ENCODE measurements around the gene EFHC1.
"Not testable (repeated sequence)": the region's sequence is repeated elsewhere in the genome, so short reads cannot be mapped to it uniquely, and the experiment has no call there.

EFHC1 gene

DNA sequence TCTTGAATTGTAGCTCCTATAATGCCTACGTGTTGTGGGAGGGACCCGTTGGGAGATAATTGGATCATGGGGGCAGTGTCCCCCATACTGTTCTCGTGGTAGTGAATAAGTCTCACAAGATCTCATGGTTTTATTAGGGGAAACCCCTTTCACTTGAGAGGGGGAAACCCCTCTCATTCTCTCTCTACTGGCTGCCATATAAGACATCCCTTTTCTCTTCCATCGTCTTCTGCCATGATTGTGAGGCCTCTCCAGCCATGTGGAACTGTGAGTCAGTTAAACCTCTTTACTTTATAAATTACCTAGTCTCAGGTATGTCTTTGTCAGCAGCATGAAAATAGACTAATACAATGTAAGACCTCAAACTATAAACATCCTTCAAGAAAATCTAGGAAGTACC lies 35.1 kb upstream of the EFHC1 start:
- H3K27me3 ChIP-seq (ENCODE audit: control insufficient read depth, low read length), result peaks cover 5% of the 10 kb centered on the region; the same call in 1 of the 2 replicates
- H4K20me1 ChIP-seq (ENCODE audit: control insufficient read depth, insufficient read depth, low read depth, low read length), result no peaks in the 10 kb centered on the region
- peaks cover 8% of the 10 kb centered on the region for H3K4me1 ChIP-seq (ENCODE audit: control insufficient read depth, low read length)
- H3K36me3 ChIP-seq (ENCODE audit: control insufficient read depth, low read length), result no peaks in the 10 kb centered on the region
- no peak overlapping the region for H3K27ac ChIP-seq (ENCODE audit: low read depth, low read length)
- TF ChIP-seq, protein P1, sequence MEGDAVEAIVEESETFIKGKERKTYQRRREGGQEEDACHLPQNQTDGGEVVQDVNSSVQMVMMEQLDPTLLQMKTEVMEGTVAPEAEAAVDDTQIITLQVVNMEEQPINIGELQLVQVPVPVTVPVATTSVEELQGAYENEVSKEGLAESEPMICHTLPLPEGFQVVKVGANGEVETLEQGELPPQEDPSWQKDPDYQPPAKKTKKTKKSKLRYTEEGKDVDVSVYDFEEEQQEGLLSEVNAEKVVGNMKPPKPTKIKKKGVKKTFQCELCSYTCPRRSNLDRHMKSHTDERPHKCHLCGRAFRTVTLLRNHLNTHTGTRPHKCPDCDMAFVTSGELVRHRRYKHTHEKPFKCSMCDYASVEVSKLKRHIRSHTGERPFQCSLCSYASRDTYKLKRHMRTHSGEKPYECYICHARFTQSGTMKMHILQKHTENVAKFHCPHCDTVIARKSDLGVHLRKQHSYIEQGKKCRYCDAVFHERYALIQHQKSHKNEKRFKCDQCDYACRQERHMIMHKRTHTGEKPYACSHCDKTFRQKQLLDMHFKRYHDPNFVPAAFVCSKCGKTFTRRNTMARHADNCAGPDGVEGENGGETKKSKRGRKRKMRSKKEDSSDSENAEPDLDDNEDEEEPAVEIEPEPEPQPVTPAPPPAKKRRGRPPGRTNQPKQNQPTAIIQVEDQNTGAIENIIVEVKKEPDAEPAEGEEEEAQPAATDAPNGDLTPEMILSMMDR (IDR thresholded peaks at IDR 0.05; ENCODE audit: low read depth, low read length, poor library complexity, severe bottlenecking), result no peak
- no peak for TF ChIP-seq EZH2phosphoT487 (IDR thresholded peaks at IDR 0.05; ENCODE audit: borderline replicate concordance, low read length)
- H3K9me2 ChIP-seq (replicated peaks; ENCODE audit: control insufficient read depth, low read length), result no peaks in the 10 kb centered on the region
- H3K4me2 ChIP-seq (ENCODE audit: low read length), result no peak overlapping the region
- no peak overlapping the region for H3K4me3 ChIP-seq (ENCODE audit: low read length)
- H3K79me2 ChIP-seq (ENCODE audit: control insufficient read depth, low read length), result no peaks in the 10 kb centered on the region
- peaks cover 3% of the 10 kb centered on the region; the same call in 1 of the 2 replicates for H3K9me3 ChIP-seq (ENCODE audit: control insufficient read depth, insufficient read depth, low read length)
- no peaks in the 10 kb centered on the region for H3F3A ChIP-seq (ENCODE audit: control insufficient read depth, insufficient read depth)

DNA sequence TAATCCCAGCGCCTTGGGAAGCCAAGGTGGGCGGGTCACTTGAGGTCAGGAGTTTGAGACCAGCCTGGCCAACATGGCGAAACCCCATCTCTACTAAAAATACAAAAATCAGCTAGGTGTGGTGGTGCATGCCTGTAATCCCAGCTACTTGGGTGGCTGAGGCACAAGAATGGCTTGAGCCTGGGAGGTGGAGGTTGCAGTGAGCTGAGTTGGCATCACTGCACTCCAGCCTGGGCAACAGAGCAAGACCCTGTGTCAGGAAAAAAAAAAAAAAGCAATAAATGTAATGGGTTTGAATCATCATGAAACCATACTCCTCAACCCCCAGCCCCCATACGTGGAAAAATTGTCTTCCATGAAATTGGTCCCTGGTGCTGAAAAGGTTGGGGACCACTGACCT lies 32.0 kb upstream of the EFHC1 start:
- H3K4me2 ChIP-seq (ENCODE audit: low read length), result not testable (repeated sequence)

DNA sequence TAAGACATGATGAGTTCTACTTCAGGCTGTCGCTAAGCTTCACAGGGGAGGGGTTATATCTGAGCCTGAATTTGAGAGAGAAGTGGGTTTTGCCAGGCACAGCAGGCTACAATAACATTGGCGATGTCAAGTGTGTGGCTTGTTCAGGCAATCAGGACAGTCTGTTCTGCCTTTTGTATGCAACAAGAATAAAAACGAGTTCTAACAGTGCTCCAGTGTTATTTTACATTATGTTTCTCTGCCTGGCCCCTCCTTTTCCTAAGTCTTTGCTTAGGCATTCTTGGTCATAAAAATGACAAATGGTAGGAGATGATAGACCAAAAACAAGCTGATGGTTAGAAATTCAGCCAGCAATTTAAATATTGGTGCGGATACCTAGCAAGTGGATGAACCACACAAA lies 31.4 kb upstream of the EFHC1 start:
- Histone ChIP-seq H3K27me3 (ENCODE audit: control insufficient read depth, low read length) (peaks cover 5% of the 10 kb centered on the region; the same call in 1 of the 2 replicates), H3K36me3 (ENCODE audit: control insufficient read depth, low read length) (no peaks in the 10 kb centered on the region), H3K9me2 (replicated peaks; ENCODE audit: control insufficient read depth, low read length) (no peaks in the 10 kb centered on the region), H3K27ac (ENCODE audit: low read depth, low read length) (no peak overlapping the region), H3K9me3 (ENCODE audit: control insufficient read depth, insufficient read depth, low read length) (peaks cover 3% of the 10 kb centered on the region; the same call in 1 of the 2 replicates), H4K20me1 (ENCODE audit: control insufficient read depth, insufficient read depth, low read depth, low read length) (no peaks in the 10 kb centered on the region), H3K4me1 (ENCODE audit: control insufficient read depth, low read length) (peaks cover 12% of the 10 kb centered on the region), H3F3A (ENCODE audit: control insufficient read depth, insufficient read depth) (no peaks in the 10 kb centered on the region), H3K79me2 (ENCODE audit: control insufficient read depth, low read length) (no peaks in the 10 kb centered on the region), H3K4me2 (ENCODE audit: low read length) (no peak overlapping the region), H3K4me3 (ENCODE audit: low read length) (no peak overlapping the region)
- no peak for TF ChIP-seq EZH2phosphoT487 (IDR thresholded peaks at IDR 0.05; ENCODE audit: borderline replicate concordance, low read length)
- TF ChIP-seq, protein P1 (IDR thresholded peaks at IDR 0.05; ENCODE audit: low read depth, low read length, poor library complexity, severe bottlenecking), result no peak

More for the DNA sequence above, 32.0 kb upstream of the EFHC1 start:
- H3K4me1 ChIP-seq (ENCODE audit: control insufficient read depth, low read length), result peaks cover 12% of the 10 kb centered on the region
- not testable (repeated sequence) for H3K36me3 ChIP-seq (ENCODE audit: control insufficient read depth, low read length); H3K27ac ChIP-seq (ENCODE audit: low read depth, low read length); H3K4me3 ChIP-seq (ENCODE audit: low read length); H4K20me1 ChIP-seq (ENCODE audit: control insufficient read depth, insufficient read depth, low read depth, low read length); H3F3A ChIP-seq (ENCODE audit: control insufficient read depth, insufficient read depth); H3K27me3 ChIP-seq (ENCODE audit: control insufficient read depth, low read length); H3K79me2 ChIP-seq (ENCODE audit: control insufficient read depth, low read length); H3K9me3 ChIP-seq (ENCODE audit: control insufficient read depth, insufficient read depth, low read length); H3K9me2 ChIP-seq (replicated peaks; ENCODE audit: control insufficient read depth, low read length)

DNA sequence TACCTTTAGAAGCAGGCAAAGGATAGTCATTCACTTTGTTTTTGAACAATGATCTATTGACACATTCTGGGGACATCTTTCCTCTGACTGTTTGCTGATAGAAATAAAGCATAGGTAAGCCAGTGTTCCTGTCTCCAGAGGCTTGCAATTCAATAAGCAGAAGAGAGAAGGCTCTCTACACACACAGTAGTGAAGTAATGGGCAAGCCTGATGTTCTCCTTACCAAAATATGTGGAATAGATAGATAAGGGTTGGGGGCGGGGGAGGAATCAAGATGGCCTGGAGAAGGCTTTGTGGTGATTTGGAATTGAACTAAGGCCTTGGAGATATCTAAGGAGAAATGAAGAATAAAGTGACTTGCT lies 30.9 kb upstream of the EFHC1 start:
- Histone ChIP-seq H4K20me1 (ENCODE audit: control insufficient read depth, insufficient read depth, low read depth, low read length) (no peaks in the 10 kb centered on the region), H3K27me3 (ENCODE audit: control insufficient read depth, low read length) (peaks cover 5% of the 10 kb centered on the region; the same call in 1 of the 2 replicates), H3K36me3 (ENCODE audit: control insufficient read depth, low read length) (no peaks in the 10 kb centered on the region), H3K4me1 (ENCODE audit: control insufficient read depth, low read length) (peaks cover 12% of the 10 kb centered on the region), H3K4me3 (ENCODE audit: low read length) (no peak overlapping the region), H3K79me2 (ENCODE audit: control insufficient read depth, low read length) (no peaks in the 10 kb centered on the region), H3F3A (ENCODE audit: control insufficient read depth, insufficient read depth) (no peaks in the 10 kb centered on the region), H3K9me3 (ENCODE audit: control insufficient read depth, insufficient read depth, low read length) (peaks cover 3% of the 10 kb centered on the region; the same call in 1 of the 2 replicates), H3K27ac (ENCODE audit: low read depth, low read length) (no peak overlapping the region), H3K4me2 (ENCODE audit: low read length) (no peak overlapping the region), H3K9me2 (replicated peaks; ENCODE audit: control insufficient read depth, low read length) (no peaks in the 10 kb centered on the region)
- TF ChIP-seq, protein P1 (IDR thresholded peaks at IDR 0.05; ENCODE audit: low read depth, low read length, poor library complexity, severe bottlenecking), result no peak
- no peak for TF ChIP-seq EZH2phosphoT487 (IDR thresholded peaks at IDR 0.05; ENCODE audit: borderline replicate concordance, low read length)

Data from DOHH2 (cell line).